Measurements from ENCODE around the gene WDR36. TPM values are rescaled to one million over a fixed set of nuclear protein-coding genes. Genes with fewer than 3 reads are reported as not detected.

The WDR36 gene
- 15.1 TPM for polyA plus RNA-seq (ENCODE audit: insufficient read length)

DNA sequence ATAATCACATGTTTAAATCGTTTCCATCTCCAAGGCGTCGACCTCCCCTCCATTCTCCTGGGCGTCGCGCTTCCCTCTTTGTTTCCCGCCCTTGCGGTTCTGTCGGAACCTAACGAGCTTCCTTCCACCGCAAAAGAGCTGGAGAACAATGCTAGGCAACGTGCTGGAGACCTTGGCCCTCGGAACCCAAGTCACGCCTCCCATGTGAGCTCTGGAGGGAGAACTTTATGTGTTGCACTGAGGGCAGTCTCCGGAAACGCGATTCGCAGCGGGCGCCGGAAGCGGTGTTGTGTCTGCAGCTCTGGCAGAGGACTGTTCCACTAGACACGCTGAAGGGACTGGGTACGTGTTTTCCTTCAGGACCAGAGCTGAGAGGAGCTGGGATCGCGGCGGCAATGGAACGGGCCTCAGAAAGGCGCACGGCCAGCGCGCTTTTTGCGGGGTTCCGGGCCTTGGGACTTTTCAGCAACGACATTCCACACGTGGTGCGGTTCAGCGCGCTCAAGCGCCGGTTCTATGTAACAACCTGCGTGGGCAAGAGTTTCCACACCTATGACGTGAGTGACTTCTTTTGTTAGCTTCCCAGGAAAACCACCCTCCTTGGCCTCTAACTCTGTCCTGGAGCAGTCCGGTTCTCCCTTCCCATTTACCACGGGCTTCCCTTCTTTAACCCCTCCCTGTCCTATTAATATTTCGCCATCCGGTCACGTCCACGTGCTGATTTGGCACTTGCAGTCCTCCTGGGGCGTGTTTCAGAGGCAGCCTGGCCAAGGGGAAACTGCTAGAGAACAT, at the start of gene WDR36:
Gene WDR36 (plus strand): TSS at position 287 of the 792 bp plus-strand sequence. CDS start 109 bp downstream, at position 396.
- DNase-seq (ENCODE audit: low read depth): peak; percentile 76

DNA sequence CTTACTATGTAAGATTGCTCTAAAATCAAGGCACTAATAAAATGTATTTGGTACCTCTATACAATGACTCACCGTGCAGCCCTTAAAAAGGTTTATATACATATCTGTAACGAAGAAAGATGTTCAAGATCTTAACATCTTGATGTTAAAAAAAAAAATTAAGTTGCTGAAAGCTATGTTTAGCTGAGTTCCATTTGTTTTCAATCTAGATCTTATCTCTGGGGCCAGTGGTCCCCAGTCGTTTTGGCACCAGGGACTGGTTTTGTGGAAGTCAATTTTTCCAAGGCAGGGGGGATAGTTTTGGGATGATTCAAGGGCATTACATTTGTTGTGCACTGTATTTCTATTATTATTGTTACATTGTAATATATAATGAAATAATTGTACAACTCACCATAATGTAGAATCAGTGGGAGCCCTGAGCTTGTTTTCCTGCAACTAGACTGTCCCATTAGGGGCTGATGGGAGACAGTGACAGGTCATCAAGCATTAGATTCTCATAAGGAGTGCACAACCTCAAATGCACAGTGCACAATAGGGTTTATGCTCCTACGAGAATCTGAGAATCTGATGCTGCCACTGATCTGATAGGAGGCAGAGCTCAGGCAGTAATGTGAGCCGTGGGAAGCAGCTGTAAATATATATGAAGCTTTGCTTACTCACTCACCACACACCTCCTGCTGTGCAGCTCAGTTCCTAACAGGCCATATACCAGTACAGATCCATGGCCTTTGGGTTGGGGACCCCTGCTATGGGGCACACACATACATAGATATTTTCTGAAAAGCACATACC, 48.2 kb upstream of the WDR36 start:
- no peak for DNase-seq (ENCODE audit: low read depth)

DNA sequence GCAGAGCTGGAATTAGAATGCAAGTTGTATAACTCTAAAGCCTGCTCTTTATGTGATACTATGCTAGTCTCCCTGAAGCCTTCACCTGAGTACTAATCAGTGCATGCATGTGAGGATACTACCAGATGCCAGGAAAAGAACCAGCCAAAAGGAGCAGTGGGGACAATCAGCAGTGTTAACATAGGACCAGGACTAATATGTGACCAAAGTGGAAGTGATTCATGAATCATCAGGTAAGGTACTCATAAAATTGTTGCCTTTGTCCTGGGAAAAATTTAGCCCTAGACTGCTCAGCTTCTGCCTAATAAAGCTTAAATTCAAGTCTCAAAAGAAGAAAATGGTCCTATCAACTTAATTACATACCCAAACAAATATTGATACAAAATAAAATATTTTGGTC, 34.1 kb upstream of the WDR36 start:
- DNase-seq (ENCODE audit: low read depth): no peak

DNA sequence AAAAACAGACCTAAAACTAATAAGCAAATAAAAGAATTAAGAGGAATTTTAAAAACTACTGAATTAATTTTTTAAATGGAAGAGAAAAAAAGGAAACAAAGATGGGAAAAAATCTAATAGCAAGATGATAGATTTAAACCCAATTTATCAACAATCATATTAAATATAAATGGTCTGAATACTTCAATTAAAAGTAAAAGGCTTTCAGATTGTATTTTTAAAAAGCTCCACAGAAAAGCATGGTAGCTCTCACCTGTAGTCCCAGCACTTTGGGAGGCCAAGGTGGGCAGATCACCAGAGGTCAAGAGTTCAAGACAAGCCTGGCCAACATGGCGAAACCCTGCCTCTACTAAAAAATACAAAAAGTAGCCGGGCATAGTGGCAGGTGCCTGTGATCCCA, 32.0 kb upstream of the WDR36 start:
- DNase-seq (ENCODE audit: low read depth): no peak

DNA sequence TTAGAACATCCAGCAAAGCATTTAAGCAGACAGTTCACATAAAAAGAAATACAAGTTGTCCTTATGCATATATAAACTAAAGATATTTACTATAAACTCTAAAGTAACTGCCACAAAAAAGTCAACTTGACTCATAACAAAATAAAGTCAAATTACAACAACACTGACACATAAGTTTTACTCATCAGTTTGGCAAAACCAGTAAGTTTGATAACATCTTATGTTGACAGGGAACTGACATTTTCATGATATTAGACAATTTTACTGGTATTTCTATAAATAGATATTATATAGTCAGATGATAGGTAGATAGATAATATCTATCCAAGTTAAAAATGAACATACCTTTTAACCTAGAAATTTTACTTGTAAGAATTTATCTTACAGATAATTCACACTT, 30.5 kb upstream of the WDR36 start:
- no peak for DNase-seq (ENCODE audit: low read depth)

DNA sequence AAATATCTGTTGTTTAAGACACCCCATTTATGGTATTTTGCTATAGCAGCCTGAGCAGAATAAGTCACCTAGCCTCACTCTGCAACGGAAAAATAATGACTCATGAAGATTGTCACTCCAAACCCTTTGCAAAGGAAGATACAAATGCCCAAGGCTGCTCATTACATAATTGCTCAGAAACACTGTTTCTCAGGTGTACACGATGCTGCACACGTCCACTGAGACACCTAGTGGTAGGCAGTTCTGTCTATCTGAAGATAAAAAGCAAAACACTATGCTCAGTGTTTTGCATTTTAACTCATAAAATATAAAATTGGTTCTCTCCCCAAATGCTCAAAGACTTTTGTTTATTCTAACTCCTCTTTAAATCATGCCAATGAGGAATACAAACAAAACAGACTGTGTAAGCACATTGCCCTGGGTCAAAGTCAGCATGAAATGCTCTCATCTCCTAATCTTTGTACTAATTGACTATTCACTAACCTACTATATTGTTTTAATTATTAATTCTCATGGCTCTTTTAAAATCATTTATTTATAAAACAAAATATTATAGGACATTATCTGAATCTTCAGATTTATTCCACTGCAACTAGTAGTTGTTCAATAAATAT, 28.3 kb upstream of the WDR36 start:
- DNase-seq (ENCODE audit: low read depth): no peak

DNA sequence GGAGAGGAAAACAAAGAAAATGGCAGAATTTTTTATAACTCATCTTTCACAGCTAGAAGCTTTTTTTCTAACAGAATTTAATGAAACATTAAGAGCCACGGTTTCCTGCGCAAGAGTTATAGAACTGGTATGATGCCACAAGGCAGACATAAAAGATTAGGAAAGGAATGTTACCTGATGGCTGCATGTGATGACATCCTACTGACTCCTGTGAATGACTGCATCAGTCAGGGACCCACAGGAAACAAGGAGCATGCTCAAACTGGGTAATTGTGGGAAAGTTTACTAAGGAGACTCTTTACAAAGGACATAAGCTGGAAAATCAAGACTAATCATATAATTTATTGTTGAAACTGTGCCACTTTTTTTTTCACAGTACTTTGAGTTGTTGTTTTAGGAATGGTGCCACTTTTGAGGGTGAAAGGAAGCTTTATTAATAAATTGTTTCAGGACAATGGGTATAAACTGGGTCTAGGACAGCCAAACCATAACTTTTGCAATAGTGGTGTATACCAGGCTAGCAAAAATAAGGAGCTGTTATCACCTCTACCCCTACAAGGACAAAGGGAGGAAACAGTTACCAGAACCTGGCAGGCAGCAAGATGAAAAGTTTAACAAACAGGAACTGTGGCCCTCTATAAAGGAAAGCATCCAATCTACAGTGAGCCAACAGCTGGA, 25.7 kb upstream of the WDR36 start:
- DNase-seq (ENCODE audit: low read depth): no peak

DNA sequence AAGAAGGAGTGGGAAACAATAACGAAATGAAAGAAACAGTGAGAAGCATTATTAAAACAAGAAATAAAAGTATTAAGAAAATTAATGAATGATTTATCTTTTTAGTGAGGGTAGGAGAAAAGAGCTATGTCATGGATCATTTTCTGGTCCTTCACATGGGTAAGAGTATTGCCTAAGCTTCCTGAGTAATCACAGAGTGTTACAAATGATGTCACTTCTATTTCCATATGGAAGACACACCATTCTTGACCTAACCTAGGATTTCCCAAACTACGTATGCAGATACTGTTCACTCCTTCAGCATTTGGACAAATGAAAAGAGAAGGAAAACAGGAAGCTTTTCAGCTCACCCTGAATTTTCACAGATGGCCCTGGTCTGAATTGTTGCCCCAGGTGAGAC, 23.9 kb upstream of the WDR36 start:
- no peak for DNase-seq (ENCODE audit: low read depth)

DNA sequence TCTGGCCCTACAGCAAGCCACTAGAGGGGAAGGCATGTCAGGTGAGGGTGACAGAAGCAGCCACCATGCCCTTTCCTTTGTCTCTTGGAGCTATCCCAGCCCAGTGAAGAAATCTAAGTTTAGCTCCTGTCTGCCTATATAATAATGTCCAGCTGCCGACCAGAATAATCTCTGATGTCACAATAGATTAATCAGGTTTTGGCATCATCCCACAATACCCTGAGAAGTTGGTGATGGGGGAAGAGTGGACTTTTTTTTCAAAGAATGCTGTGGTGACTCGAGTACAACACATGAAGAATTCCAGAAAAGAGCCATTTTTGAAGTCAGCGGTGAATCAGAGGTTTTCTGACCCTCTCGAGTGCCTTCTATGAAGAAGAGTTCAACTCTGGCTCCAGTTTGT, 22.3 kb upstream of the WDR36 start:
- no peak for DNase-seq (ENCODE audit: low read depth)

DNA sequence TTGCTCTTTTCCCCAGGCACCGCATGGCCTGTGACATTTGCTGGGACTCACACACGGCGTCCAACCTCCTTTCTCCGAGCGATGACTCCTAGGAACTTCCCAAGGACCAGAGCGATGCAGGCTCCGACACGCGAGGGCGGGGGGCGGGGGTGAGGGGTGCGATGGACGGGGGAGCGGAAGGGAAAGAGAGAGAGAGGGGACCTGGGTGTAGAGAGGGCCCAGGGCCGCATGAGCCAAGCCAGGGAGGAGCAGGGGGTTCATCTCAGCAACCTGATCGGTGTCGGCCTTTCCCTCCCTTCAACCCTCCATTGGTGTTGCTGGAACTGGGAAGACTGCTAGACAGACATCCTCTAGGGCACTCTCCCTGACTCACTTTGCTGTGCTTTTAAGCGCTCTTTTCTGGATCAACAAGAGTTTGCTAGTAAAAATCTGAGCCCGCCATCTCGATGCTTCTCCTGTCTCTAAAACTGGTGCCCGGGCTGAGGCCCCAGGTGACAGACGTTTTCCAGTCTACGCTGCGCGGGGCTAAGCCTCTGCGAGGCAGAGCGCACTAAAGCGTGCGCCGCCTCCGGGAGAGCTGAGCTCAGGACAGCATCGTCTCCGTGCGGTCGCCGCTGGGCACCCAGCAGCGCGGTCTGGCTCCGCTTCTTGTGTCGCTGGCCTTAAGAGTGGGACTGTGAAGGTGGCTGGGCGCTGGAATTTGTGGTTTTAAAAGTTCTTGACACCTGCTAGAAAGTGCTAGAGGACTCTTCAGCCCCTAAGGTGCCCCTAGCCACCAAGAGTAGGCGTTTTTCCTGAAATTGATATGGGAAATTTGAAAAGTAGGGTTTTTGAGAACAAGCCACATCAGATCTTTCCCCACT, 21.6 kb upstream of the WDR36 start:
- no peak for DNase-seq (ENCODE audit: low read depth)

DNA sequence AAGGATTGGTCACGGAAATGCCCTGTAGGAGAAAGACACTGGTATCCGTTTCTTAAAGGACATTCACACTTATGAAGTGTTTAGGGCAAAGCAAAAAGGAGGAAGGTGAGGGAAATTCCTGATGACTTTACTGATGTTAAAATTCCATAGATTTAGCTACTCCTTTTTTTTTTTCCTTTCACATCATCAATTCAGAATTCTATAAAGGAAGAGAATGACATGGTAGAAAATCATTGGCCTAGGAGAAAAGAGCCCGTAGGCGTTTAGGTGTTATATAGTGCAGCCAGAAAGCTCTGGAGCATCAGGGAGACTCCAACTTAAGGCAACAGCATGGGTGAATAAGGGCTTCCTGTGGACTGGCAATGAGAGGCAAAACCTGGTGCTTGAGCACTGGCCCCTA, 20.7 kb upstream of the WDR36 start, which contains the start of gene TSLP:
Gene TSLP (plus strand): TSS at position 301 of the 400 bp plus-strand sequence. CDS start 178 bp downstream, outside the sequence.
- no peak for DNase-seq (ENCODE audit: low read depth)

DNA sequence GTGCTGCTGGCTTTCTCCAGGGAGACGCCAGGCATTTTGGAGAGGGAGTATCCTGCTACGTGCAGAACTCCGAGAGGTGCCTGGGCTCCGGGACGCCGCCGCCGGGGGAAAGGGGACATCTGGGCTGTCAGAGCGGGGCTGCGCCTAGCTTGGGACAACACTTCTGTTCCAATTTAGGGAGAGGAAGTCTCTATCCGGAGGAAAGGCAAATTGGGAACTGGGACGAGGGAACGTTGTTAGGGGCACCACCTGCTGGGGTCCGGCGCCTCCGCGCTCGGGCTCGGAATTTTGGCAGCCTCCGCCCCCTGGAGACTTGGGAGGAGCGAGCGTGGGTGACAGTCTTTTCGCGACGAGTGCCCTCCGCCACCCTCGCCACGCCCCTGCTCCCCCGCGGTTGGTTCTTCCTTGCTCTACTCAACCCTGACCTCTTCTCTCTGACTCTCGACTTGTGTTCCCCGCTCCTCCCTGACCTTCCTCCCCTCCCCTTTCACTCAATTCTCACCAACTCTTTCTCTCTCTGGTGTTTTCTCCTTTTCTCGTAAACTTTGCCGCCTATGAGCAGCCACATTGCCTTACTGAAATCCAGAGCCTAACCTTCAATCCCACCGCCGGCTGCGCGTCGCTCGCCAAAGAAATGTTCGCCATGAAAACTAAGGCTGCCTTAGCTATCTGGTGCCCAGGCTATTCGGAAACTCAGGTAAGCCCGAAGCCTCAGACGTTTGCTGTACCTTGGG, 19.0 kb upstream of the WDR36 start:
- DNase-seq (ENCODE audit: low read depth): no peak

DNA sequence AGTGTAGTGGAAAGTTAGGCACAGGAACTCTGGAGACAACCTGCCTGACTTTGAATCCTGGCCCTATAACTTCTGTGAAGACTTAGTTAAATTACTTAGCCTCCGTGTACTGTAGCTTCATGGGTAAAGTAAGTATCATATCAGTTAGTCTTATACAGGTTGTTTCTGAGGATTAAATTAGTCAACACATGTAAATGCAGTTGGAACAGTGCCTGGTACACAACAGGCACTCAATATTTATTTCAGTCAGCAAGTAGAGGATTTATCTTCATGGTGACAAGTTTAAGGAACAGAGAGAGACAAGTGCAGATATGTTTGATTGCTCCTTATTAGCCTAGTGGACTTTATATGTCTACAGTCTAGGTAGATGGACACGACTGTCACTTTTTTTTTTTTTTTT, 17.9 kb upstream of the WDR36 start:
- DNase-seq (ENCODE audit: low read depth): no peak

DNA sequence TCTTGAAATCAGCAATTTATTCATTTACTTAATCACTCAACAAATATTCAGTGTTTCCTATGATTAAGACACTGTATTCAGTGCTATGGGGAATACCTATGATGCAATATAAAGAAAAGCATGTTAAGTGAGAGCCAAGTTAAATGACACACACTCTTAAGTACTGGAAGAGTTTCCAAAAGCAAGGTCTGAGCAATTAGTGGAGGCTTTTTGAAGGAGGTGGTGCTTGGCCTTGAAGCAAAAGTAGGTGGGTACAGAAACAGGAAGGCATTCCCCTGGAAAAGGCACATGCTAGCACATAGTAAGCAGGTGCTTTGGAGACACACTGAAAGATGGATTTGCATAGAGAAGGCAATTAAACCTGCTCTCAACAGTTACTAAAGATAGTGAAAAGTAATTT, 16.6 kb upstream of the WDR36 start:
- DNase-seq (ENCODE audit: low read depth): no peak

DNA sequence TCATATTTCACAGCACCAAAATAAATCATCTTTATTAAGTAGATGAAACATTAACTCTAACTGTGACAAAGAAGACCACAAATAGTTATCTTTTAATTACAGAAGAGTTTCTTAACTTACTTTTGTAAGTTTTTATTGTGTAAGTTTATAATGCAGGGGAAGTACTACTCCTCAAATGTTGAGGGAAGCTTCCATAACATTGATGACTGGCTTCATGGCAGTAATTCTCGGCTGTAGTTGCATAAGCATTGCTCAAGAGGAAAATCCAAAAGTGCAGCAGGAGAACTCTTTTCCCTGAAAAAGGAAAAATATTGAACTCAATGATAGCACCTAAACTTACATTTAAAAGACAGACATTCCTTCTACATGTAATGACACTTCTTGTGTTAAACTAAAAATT, 16.1 kb upstream of the WDR36 start:
- DNase-seq (ENCODE audit: low read depth): no peak

DNA sequence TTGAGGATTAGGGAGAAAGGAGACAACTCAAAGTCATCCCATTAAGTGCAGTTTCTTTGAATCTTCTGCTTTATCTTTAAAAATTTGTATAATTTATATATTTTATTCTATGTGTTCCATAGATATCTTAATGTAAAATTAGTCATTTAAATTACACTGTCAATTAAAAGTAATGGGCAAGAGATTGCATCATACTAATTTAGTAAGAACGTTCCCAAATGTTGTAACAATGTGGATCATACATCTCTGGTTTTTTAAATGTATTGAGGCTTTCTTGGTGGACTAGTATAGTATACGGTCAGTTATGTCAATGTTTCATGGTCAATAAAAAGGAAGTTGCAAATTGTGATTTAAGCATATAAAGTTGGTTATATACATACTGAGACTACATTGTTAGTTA, 14.5 kb upstream of the WDR36 start:
- DNase-seq (ENCODE audit: low read depth): no peak

DNA sequence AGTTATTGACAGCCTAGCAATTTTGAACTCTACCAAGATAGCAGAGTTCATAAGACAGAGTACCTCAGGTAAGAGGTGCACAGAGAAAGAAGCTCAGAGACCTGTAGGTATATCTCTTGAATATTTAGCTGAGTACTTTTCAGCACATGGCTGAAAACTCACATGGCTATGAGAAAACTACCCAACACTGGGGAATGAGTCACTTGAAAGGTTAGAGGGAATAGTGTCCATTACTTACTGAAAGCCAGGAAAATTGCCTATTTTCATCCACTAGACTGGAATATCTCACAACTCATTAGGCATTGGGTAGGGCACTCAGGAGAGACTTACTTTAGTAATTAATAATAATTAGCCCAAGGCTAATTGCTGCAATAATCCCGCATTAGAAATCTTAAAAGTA, 12.3 kb upstream of the WDR36 start:
- no peak for DNase-seq (ENCODE audit: low read depth)

DNA sequence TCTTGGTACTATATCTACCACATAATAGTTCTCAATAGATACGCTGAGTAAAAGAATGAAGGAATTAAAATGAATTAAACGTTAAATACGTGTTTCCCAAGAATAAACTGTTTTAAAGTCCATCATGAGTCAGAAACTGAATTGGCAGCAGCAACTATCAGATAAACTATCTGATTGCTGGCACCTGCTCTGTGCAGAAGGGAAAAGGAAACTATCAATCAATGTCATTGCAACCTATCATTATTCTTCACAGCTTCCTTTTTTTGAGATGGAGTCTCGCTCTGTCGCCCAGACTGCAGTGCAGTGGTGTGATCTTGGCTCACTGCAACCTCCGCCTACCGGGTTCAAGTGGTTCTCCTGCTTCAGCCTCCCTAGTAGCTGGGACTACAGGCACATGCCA, 8.8 kb upstream of the WDR36 start:
- DNase-seq (ENCODE audit: low read depth): no peak

DNA sequence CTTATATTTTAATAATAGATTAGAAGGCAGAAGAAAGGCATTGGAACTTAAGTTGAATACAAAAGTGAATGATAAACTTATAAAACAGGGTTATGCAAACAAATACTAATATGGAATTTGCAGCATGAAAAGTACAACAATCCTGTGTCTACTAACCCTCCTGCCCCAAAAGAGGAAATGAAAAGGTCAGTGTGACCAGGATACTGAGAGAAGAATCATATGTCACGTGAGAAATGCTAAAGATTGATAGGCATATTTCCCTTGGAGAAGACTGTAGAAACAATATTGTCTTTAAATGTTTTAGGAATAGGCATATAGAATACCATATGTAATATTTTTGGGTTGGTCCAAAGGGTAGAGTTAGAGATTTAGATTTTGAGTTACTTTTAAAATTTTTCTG, 3.8 kb downstream of the WDR36 start:
- no peak for DNase-seq (ENCODE audit: low read depth)

DNA sequence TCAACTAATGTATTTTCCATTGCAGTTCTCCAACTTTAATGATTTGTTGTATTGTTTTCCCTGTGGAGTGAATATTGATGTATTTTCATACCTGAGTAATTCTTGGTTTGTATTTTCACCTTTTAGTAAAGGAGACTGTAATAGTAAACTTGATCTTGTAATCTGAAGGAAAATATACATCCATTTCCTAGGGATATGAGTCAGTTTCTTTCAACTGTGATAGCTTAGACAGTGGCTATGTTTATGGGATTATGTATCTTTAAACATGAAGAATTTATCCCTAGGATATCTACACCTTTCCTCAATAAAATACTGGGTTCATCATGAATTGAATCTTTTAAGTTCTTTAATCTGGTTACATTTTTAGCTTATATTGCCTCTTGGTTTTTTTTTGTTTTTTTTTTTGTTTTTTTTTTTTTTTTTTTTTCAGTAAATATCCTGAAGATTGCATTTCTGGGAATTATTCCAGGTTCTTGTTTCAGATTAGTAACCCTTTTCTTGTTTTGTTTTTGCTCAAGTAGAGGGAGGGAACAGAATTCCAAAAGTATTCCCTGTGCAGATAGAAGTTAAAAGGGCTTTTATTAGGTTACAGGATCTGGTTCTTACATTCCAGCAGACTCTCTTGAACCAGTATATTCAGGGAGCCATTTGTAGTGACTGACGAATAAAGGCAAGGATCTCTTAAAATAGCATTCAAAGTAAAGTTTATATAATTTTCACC, 7.1 kb downstream of the WDR36 start:
- no peak for DNase-seq (ENCODE audit: low read depth)

Data from forelimb muscle (tissue), 1 donor.